ENCODE results near the gene TRIM47.
A peak's percentile ranks its signal among the peaks of the same experiment; 100 is the strongest.

The TRIM47 gene

GRCh38 chr17:75847614-75848522 is 30.5 kb downstream of the TRIM47 start:
- H3K4me3 ChIP-seq (ENCODE audit: control insufficient read depth, low read depth, low read length) = no peak overlapping the region
- no peak for DNase-seq (ENCODE audit: low read depth)
- TF ChIP-seq CTCF (conservative IDR thresholded peaks at IDR 0.05; ENCODE audit: control insufficient read depth, insufficient read depth, low read depth, low read length) = no peak

- no peak overlapping the region for H3K4me3 ChIP-seq (ENCODE audit: control insufficient read depth, low read depth, low read length)
- no peak for DNase-seq (ENCODE audit: low read depth)
- TF ChIP-seq CTCF (conservative IDR thresholded peaks at IDR 0.05; ENCODE audit: control insufficient read depth, insufficient read depth, low read depth, low read length) = no peak
These were observed 31.4 kb downstream of the TRIM47 start for GRCh38 chr17:75846692-75847613.

- no peak for TF ChIP-seq CTCF (conservative IDR thresholded peaks at IDR 0.05; ENCODE audit: control insufficient read depth, insufficient read depth, low read depth, low read length)
- no peak for DNase-seq (ENCODE audit: low read depth)
- H3K4me3 ChIP-seq (ENCODE audit: control insufficient read depth, low read depth, low read length) = no peak overlapping the region
These were observed 32.3 kb downstream of the TRIM47 start for GRCh38 chr17:75845933-75846691.

GRCh38 chr17:75845058-75845711 is 33.2 kb downstream of the TRIM47 start:
- peak; percentile 64 for TF ChIP-seq CTCF (conservative IDR thresholded peaks at IDR 0.05; ENCODE audit: control insufficient read depth, insufficient read depth, low read depth, low read length)
- H3K4me3 ChIP-seq (ENCODE audit: control insufficient read depth, low read depth, low read length) = no peak overlapping the region

GRCh38 chr17:75844530-75845057 is 33.8 kb downstream of the TRIM47 start:
- no peak for TF ChIP-seq CTCF (conservative IDR thresholded peaks at IDR 0.05; ENCODE audit: control insufficient read depth, insufficient read depth, low read depth, low read length)
- no peak for DNase-seq (ENCODE audit: low read depth)
- H3K4me3 ChIP-seq (ENCODE audit: control insufficient read depth, low read depth, low read length) = no peak overlapping the region

More at GRCh38 chr17:75845058-75845711, 33.2 kb downstream of the TRIM47 start:
- peak; percentile 61 for DNase-seq (ENCODE audit: low read depth)
